GM19025 (cell line): ENCODE results near the gene KLHL40.

Experiments
- ATAC-seq: cut with Tn5 transposase; IDR thresholded peaks from one replicate; pipeline ENCODE4 v1.9.1; 2021; ENCODE audit warnings: mild to moderate bottlenecking, low read depth, moderate library complexity; ENCODE audit not compliant: unreplicated experiment

Gene KLHL40

GRCh38 chr3:42688016-42688415, 2.7 kb downstream of the KLHL40 start:
- ATAC-seq, result no peak

GRCh38 chr3:42688487-42689420, 3.4 kb downstream of the KLHL40 start:
- ATAC-seq, result no peak

GRCh38 chr3:42689421-42690014, 4.2 kb downstream of the KLHL40 start:
- ATAC-seq, result no peak

GRCh38 chr3:42690191-42690590, 4.9 kb downstream of the KLHL40 start:
- no peak for ATAC-seq

- ATAC-seq, result no peak
Observed at GRCh38 chr3:42690766-42691680, 5.7 kb downstream of the KLHL40 start.

- no peak for ATAC-seq
Observed at GRCh38 chr3:42691816-42692666, 6.7 kb downstream of the KLHL40 start.

GRCh38 chr3:42692667-42693529, 7.6 kb downstream of the KLHL40 start:
- ATAC-seq, result no peak

- no peak for ATAC-seq
Observed at GRCh38 chr3:42693530-42693930, 8.2 kb downstream of the KLHL40 start.

GRCh38 chr3:42694366-42694765, 9.0 kb downstream of the KLHL40 start:
- no peak for ATAC-seq

- ATAC-seq, result no peak
Observed at GRCh38 chr3:42696356-42697288, 11.3 kb downstream of the KLHL40 start.

GRCh38 chr3:42697289-42698051, 12.1 kb downstream of the KLHL40 start:
- no peak for ATAC-seq

- ATAC-seq, result no peak
Observed at GRCh38 chr3:42698216-42698910, 13.0 kb downstream of the KLHL40 start.

GRCh38 chr3:42698911-42699230, 13.5 kb downstream of the KLHL40 start:
- no peak for ATAC-seq

GRCh38 chr3:42699511-42699971, 14.2 kb downstream of the KLHL40 start:
- no peak for ATAC-seq

GRCh38 chr3:42700366-42701288, 15.3 kb downstream of the KLHL40 start:
- no peak for ATAC-seq
